ENCODE data around the gene NUMBL.
"Not testable (repeated sequence)": the region's sequence is repeated elsewhere in the genome, so short reads cannot be mapped to it uniquely, and the experiment has no call there.

The NUMBL gene

GRCh38 chr19:40624369-40625153 is 65.9 kb downstream of the NUMBL start:
- H3K36me3 ChIP-seq (ENCODE audit: insufficient read depth, low read length) = peaks cover 41% of the 10 kb centered on the region
- H3K27ac ChIP-seq (ENCODE audit: low read depth, low read length); H3K4me3 ChIP-seq (ENCODE audit: low read length); H3K4me1 ChIP-seq (ENCODE audit: insufficient read depth, low read length); H3K27me3 ChIP-seq (ENCODE audit: insufficient read depth, low read length); H3K9me3 ChIP-seq (ENCODE audit: insufficient read depth, low read depth, low read length); H3K9ac ChIP-seq (ENCODE audit: low read depth, low read length): not testable (repeated sequence)
- 84% methylated on average over 14 of the region's 14 CpGs for WGBS

- Histone ChIP-seq H3K36me3 (ENCODE audit: insufficient read depth, low read length) (peaks cover 47% of the 10 kb centered on the region), H3K4me1 (ENCODE audit: insufficient read depth, low read length) (no peaks in the 10 kb centered on the region; the same call in 1 of the 2 replicates), H3K27me3 (ENCODE audit: insufficient read depth, low read length) (no peaks in the 10 kb centered on the region), H3K9ac (ENCODE audit: low read depth, low read length) (no peak overlapping the region), H3K9me3 (ENCODE audit: insufficient read depth, low read depth, low read length) (no peaks in the 10 kb centered on the region), H3K4me3 (ENCODE audit: low read length) (peak overlapping the region; percentile 44), H3K27ac (ENCODE audit: low read depth, low read length) (peak overlapping the region; percentile 66; the same call in 1 of the 2 replicates)
- WGBS = 13% methylated on average over 41 of the region's 41 CpGs
These were observed 66.8 kb downstream of the NUMBL start for GRCh38 chr19:40623403-40624251.

DNA sequence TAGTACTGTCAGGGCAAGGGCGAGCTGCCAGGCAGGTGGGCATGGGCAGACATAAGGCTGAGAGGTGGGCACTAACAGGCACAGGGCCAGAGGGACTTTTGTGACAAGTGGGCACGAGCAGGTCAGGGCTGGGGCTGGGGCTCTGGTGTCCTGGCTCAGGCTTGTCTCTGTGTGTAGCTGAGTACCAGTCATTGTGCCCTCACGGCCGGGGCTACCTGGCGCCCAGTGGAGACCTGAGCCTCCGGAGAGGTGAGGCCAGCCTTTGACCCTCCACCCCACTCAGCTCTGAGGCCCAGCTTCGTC is 67.7 kb downstream of the NUMBL start:
- no peaks in the 10 kb centered on the region; the same call in 1 of the 2 replicates for H3K4me1 ChIP-seq (ENCODE audit: insufficient read depth, low read length)
- H3K27ac ChIP-seq (ENCODE audit: low read depth, low read length) = no peak overlapping the region
- peaks cover 52% of the 10 kb centered on the region for H3K36me3 ChIP-seq (ENCODE audit: insufficient read depth, low read length)
- no peak overlapping the region for H3K4me3 ChIP-seq (ENCODE audit: low read length)
- no peak overlapping the region for H3K9ac ChIP-seq (ENCODE audit: low read depth, low read length)
- H3K9me3 ChIP-seq (ENCODE audit: insufficient read depth, low read depth, low read length) = no peaks in the 10 kb centered on the region
- 90% methylated on average over 7 of the region's 7 CpGs for WGBS
- no peaks in the 10 kb centered on the region for H3K27me3 ChIP-seq (ENCODE audit: insufficient read depth, low read length)

DNA sequence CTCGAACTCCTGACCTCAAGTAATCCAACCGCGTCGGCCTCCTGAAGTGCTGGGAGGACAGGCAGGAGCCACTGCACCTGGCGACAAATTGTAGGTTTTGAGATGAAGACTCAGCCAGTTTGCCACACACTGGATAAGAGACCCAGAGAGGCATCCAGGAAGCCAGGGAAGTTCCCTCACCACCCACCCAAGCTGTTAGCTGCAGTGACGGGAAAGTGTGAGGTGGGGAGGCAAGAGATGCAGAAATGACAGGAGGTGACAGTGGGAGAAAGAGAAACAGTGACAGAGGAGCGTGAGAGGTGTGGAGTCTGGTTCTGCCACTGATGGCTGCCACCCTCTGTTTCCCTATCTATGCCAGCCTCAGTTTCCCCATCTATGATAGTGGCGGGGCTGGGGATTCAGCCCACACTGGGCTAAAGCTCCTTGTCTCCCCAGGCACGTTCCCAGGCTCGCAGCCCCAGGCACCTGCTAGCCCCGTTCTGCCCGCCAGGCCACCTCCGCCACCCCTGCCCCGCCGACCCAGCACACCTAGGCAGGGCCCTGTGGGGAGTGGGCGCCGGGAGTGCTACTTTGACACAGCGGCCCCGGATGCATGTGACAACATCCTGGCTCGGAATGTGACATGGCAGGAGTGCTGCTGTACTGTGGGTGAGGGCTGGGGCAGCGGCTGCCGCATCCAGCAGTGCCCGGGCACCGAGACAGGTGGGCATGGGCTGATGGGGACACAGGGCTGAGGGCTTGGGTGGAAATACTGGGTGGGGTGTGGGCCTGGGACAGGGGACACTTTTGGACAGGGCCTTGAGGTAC is 68.3 kb downstream of the NUMBL start:
- Histone ChIP-seq H3K27ac (ENCODE audit: low read depth, low read length) (no peak overlapping the region), H3K4me3 (ENCODE audit: low read length) (no peak overlapping the region), H3K27me3 (ENCODE audit: insufficient read depth, low read length) (no peaks in the 10 kb centered on the region), H3K4me1 (ENCODE audit: insufficient read depth, low read length) (no peaks in the 10 kb centered on the region; the same call in 1 of the 2 replicates), H3K9me3 (ENCODE audit: insufficient read depth, low read depth, low read length) (no peaks in the 10 kb centered on the region), H3K9ac (ENCODE audit: low read depth, low read length) (no peak overlapping the region), H3K36me3 (ENCODE audit: insufficient read depth, low read length) (peaks cover 53% of the 10 kb centered on the region)
- 91% methylated on average over 24 of the region's 24 CpGs for WGBS

GRCh38 chr19:40621283-40621682 is 69.2 kb downstream of the NUMBL start:
- Histone ChIP-seq H3K9ac (ENCODE audit: low read depth, low read length) (no peak overlapping the region), H3K4me1 (ENCODE audit: insufficient read depth, low read length) (no peaks in the 10 kb centered on the region; the same call in 1 of the 2 replicates), H3K27me3 (ENCODE audit: insufficient read depth, low read length) (no peaks in the 10 kb centered on the region), H3K27ac (ENCODE audit: low read depth, low read length) (no peak overlapping the region), H3K9me3 (ENCODE audit: insufficient read depth, low read depth, low read length) (no peaks in the 10 kb centered on the region), H3K36me3 (ENCODE audit: insufficient read depth, low read length) (peaks cover 52% of the 10 kb centered on the region), H3K4me3 (ENCODE audit: low read length) (no peak overlapping the region)
- WGBS = 42% methylated on average over 2 of the region's 2 CpGs

DNA sequence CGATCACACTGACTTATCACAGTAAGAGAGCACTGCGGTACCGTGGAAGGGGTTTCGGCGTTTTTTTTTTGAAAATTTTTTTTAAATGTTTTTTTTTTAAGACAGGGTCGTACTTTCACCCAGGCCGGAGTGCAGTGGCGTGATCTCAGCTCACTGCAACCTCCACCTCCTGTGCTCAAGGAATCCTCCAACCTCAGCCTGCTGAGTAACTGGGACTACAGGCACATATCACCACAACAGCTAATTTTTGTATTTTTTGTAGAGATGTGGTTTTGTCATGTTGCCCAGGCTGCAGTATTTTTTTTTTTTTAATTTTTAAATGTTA is 70.3 kb downstream of the NUMBL start:
- no peak overlapping the region for H3K4me3 ChIP-seq (ENCODE audit: low read length)
- peaks cover 48% of the 10 kb centered on the region for H3K36me3 ChIP-seq (ENCODE audit: insufficient read depth, low read length)
- WGBS = 94% methylated on average over 8 of the region's 8 CpGs
- no peak overlapping the region for H3K9ac ChIP-seq (ENCODE audit: low read depth, low read length)
- no peaks in the 10 kb centered on the region for H3K27me3 ChIP-seq (ENCODE audit: insufficient read depth, low read length)
- no peaks in the 10 kb centered on the region for H3K9me3 ChIP-seq (ENCODE audit: insufficient read depth, low read depth, low read length)
- H3K4me1 ChIP-seq (ENCODE audit: insufficient read depth, low read length) = no peaks in the 10 kb centered on the region; the same call in 1 of the 2 replicates
- H3K27ac ChIP-seq (ENCODE audit: low read depth, low read length) = no peak overlapping the region

DNA sequence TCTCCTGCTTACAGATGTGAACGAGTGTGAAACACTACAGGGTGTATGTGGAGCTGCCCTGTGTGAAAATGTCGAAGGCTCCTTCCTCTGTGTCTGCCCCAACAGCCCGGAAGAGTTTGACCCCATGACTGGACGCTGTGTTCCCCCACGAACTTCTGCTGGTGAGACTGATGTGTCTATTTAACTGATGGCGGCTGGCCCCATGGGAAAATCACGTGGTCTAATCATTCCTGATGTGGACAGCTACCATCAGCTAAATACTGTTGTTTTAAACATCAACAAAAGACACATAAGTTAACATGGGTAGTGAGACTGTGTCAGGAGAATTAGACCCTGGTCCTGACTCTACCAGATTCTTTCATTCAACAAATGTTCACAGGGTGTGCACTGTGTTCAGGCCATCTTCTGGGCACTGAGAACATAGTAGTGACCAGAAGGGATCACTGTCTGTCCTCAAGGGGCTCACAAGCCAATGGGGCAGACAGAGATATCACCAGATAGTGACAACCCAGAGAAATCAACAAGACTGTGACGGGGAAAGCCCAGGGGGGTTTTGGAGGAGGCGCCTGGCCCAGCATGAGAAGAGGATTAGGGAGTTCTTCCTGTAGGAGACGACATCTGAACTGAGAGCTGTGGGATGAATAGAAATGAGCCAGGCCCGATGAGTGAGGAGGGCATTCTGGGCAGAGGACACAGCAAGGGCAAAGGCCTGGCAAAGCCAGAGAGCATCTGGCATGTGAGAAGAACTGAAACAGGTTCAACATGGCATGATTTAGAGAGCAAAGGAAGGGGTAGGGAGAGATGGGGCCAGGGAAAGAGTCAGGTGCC is 70.9 kb downstream of the NUMBL start:
- 83% methylated on average over 10 of the region's 11 CpGs for WGBS
- peaks cover 46% of the 10 kb centered on the region for H3K36me3 ChIP-seq (ENCODE audit: insufficient read depth, low read length)

GRCh38 chr19:40617961-40618360 is 72.5 kb downstream of the NUMBL start:
- Histone ChIP-seq H3K27ac (ENCODE audit: low read depth, low read length) (no peak overlapping the region), H3K4me1 (ENCODE audit: insufficient read depth, low read length) (no peaks in the 10 kb centered on the region), H3K9ac (ENCODE audit: low read depth, low read length) (no peak overlapping the region), H3K36me3 (ENCODE audit: insufficient read depth, low read length) (peaks cover 46% of the 10 kb centered on the region), H3K27me3 (ENCODE audit: insufficient read depth, low read length) (no peaks in the 10 kb centered on the region), H3K9me3 (ENCODE audit: insufficient read depth, low read depth, low read length) (no peaks in the 10 kb centered on the region), H3K4me3 (ENCODE audit: low read length) (no peak overlapping the region)
- 92% methylated on average over 4 of the region's 4 CpGs for WGBS

More for the DNA sequence above, 70.9 kb downstream of the NUMBL start:
- Histone ChIP-seq H3K27ac (ENCODE audit: low read depth, low read length) (no peak overlapping the region), H3K4me1 (ENCODE audit: insufficient read depth, low read length) (no peaks in the 10 kb centered on the region; the same call in 1 of the 2 replicates), H3K27me3 (ENCODE audit: insufficient read depth, low read length) (no peaks in the 10 kb centered on the region), H3K9ac (ENCODE audit: low read depth, low read length) (no peak overlapping the region), H3K4me3 (ENCODE audit: low read length) (no peak overlapping the region), H3K9me3 (ENCODE audit: insufficient read depth, low read depth, low read length) (no peaks in the 10 kb centered on the region)

- H3K4me1 ChIP-seq (ENCODE audit: insufficient read depth, low read length) = no peaks in the 10 kb centered on the region
- H3K4me3 ChIP-seq (ENCODE audit: low read length) = no peak overlapping the region
- WGBS = 96% methylated on average over 17 of the region's 17 CpGs
- peaks cover 8% of the 10 kb centered on the region for H3K27me3 ChIP-seq (ENCODE audit: insufficient read depth, low read length)
- H3K9ac ChIP-seq (ENCODE audit: low read depth, low read length) = 0 out of 2 replicates have a peak overlapping the region, but pooled peaks have one; percentile 4
- no peak overlapping the region for H3K27ac ChIP-seq (ENCODE audit: low read depth, low read length)
- peaks cover 43% of the 10 kb centered on the region for H3K36me3 ChIP-seq (ENCODE audit: insufficient read depth, low read length)
- H3K9me3 ChIP-seq (ENCODE audit: insufficient read depth, low read depth, low read length) = no peaks in the 10 kb centered on the region
These were observed 73.5 kb downstream of the NUMBL start for GRCh38 chr19:40616941-40617340.

GRCh38 chr19:40616178-40616577 is 74.3 kb downstream of the NUMBL start:
- H3K27me3 ChIP-seq (ENCODE audit: insufficient read depth, low read length) = peaks cover 15% of the 10 kb centered on the region
- peaks cover 36% of the 10 kb centered on the region for H3K36me3 ChIP-seq (ENCODE audit: insufficient read depth, low read length)
- no peaks in the 10 kb centered on the region for H3K9me3 ChIP-seq (ENCODE audit: insufficient read depth, low read depth, low read length)
- no peak overlapping the region for H3K4me3 ChIP-seq (ENCODE audit: low read length)
- WGBS = 75% methylated on average over 5 of the region's 5 CpGs
- no peaks in the 10 kb centered on the region for H3K4me1 ChIP-seq (ENCODE audit: insufficient read depth, low read length)
- H3K9ac ChIP-seq (ENCODE audit: low read depth, low read length) = no peak overlapping the region
- no peak overlapping the region for H3K27ac ChIP-seq (ENCODE audit: low read depth, low read length)
